IMR-90 (cell line): Measurements from ENCODE around the gene SLC17A3. TPM values are rescaled to one million over a fixed set of nuclear protein-coding genes. Genes with fewer than 3 reads are reported as not detected.

ENCODE experiments used
- ATAC-seq: fragments of 200-7000 bp; cut with Tn5 transposase; 2 replicates; pipeline ENCODE4 v1.9.1; 2020; ENCODE audit warnings: low read depth, mild to moderate bottlenecking, moderate library complexity
- BruUV-seq: library from RNA; stranded (reverse); fragments of 400-500 nt; replicated peaks from 2 replicates; lab custom pipeline; 2021; lab: Mats Ljungman, UMichigan
- CTCF ChIA-PET: fragments of 300-600 bp; formaldehyde crosslinking; extraction: SDS; loops from one replicate; lab custom pipeline; 2021; ENCODE audit warnings: antibody characterized with exemption; lab: Yijun Ruan, JAX
- POLR2A ChIA-PET: fragments of 300-600 bp; sonication (Branson Sonifier 250); formaldehyde crosslinking; loops from one replicate; lab custom pipeline; 2022; ENCODE audit warnings: antibody characterized with exemption; ENCODE audit not compliant: unreplicated experiment; lab: Charles Lee
- DNase-seq: peaks from one replicate; pipeline ENCODE4 v3.0.0; 2013
- H2AFZ ChIP-seq: replicated peaks from 2 replicates; pipeline ENCODE3; 2013; ENCODE audit warnings: low read length, mild to moderate bottlenecking; ENCODE audit not compliant: poor library complexity
- H2AK5ac ChIP-seq: 2 replicates; pipeline ENCODE4 v1.6.1; 2013; ENCODE audit warnings: low read depth, low read length, inconsistent platforms
- H2AK9ac ChIP-seq: replicated peaks from 2 replicates; pipeline ENCODE3; 2013; ENCODE audit warnings: mild to moderate bottlenecking, low read depth, low read length, moderate library complexity; ENCODE audit not compliant: poor library complexity
- H2BK120ac ChIP-seq: 2 replicates; pipeline ENCODE4 v1.6.1; 2013; ENCODE audit warnings: low read depth, low read length, inconsistent platforms
- H2BK15ac ChIP-seq: 3 replicates; pipeline ENCODE4 v1.6.1; 2013; ENCODE audit warnings: low read depth, low read length, inconsistent platforms
- H2BK20ac ChIP-seq: 2 replicates; pipeline ENCODE4 v1.6.1; 2013; ENCODE audit warnings: low read depth, mild to moderate bottlenecking, inconsistent platforms, low read length, moderate library complexity
- H2BK5ac ChIP-seq: 2 replicates; pipeline ENCODE4 v1.6.1; 2013; ENCODE audit warnings: mild to moderate bottlenecking, low read depth, low read length, inconsistent platforms; ENCODE audit not compliant: poor library complexity, severe bottlenecking
- H3K14ac ChIP-seq: replicated peaks from 2 replicates; pipeline ENCODE4 v1.6.1; 2013; ENCODE audit warnings: low read depth, low read length, inconsistent platforms
- H3K18ac ChIP-seq: 2 replicates; pipeline ENCODE4 v1.6.1; 2013; ENCODE audit warnings: low read depth, low read length, control low read depth
- H3K23ac ChIP-seq: 2 replicates; pipeline ENCODE4 v1.6.1; 2013; ENCODE audit warnings: low read depth, low read length, inconsistent platforms
- H3K27ac ChIP-seq: 2 replicates; pipeline ENCODE4 v1.5.1; 2013; ENCODE audit warnings: mild to moderate bottlenecking, control low read depth, low read length; ENCODE audit not compliant: insufficient read depth
- H3K27me3 ChIP-seq: 2 replicates; pipeline ENCODE4 v1.6.1; 2013; ENCODE audit warnings: low read length; ENCODE audit not compliant: control insufficient read depth, insufficient read depth
- H3K36me3 ChIP-seq: 2 replicates; pipeline ENCODE4 v1.6.1; 2013; ENCODE audit warnings: low read length, mixed read lengths; ENCODE audit not compliant: control insufficient read depth, insufficient read depth
- H3K4ac ChIP-seq: 2 replicates; pipeline ENCODE4 v1.6.1; 2013; ENCODE audit warnings: low read depth, low read length, inconsistent platforms
- H3K4me1 ChIP-seq: 2 replicates; pipeline ENCODE4 v1.6.1; 2013; ENCODE audit warnings: low read length, mixed read lengths; ENCODE audit not compliant: control insufficient read depth, insufficient read depth
- H3K4me2 ChIP-seq: 2 replicates; pipeline ENCODE4 v1.6.1; 2013; ENCODE audit warnings: low read depth, mild to moderate bottlenecking, control low read depth, low read length, moderate library complexity
- H3K4me3 ChIP-seq: 2 replicates; pipeline ENCODE4 v1.5.1; 2013; ENCODE audit warnings: low read depth, mild to moderate bottlenecking, control low read depth, low read length, moderate library complexity; ENCODE audit not compliant: insufficient read depth
- H3K56ac ChIP-seq: 2 replicates; pipeline ENCODE4 v1.6.1; 2013; ENCODE audit warnings: low read length, inconsistent platforms; ENCODE audit not compliant: insufficient read depth; ENCODE audit errors: extremely low read depth
- H3K79me1 ChIP-seq, 2 experiments: 2 replicates each; pipeline ENCODE4 v1.6.1; 2013; ENCODE audit warnings: low read length in 2 of 2, inconsistent platforms in 1 of 2, low read depth in 1 of 2
- H3K9ac ChIP-seq: 2 replicates; pipeline ENCODE4 v1.6.1; 2013; ENCODE audit warnings: low read depth, low read length, control low read depth
- H3K9me1 ChIP-seq: 2 replicates; pipeline ENCODE4 v1.6.1; 2013; ENCODE audit warnings: low read length, inconsistent platforms; ENCODE audit not compliant: insufficient read depth
- H3K9me3 ChIP-seq: 2 replicates; pipeline ENCODE4 v1.6.1; 2013; ENCODE audit warnings: low read length; ENCODE audit not compliant: control insufficient read depth, insufficient read depth
- H4K20me1 ChIP-seq: 2 replicates; pipeline ENCODE4 v1.6.1; 2013; ENCODE audit warnings: low read length, inconsistent platforms; ENCODE audit not compliant: insufficient read depth
- H4K5ac ChIP-seq: 2 replicates; pipeline ENCODE4 v1.6.1; 2013; ENCODE audit warnings: mild to moderate bottlenecking, low read depth, low read length, control low read depth
- H4K8ac ChIP-seq, 2 experiments: 2 replicates each; pipeline ENCODE4 v1.6.1; 2013; ENCODE audit warnings: low read depth in 2 of 2, low read length in 2 of 2, control low read depth in 1 of 2, inconsistent platforms in 1 of 2
- H4K91ac ChIP-seq: 2 replicates; pipeline ENCODE4 v1.6.1; 2013; ENCODE audit warnings: low read depth, low read length, inconsistent platforms; ENCODE audit not compliant: insufficient read depth
- BHLHE40 ChIP-seq: fragments of 150-350 bp; IDR thresholded peaks from 2 replicates; pipeline ENCODE4 v1.6.1; 2016; ENCODE audit warnings: mild to moderate bottlenecking, low read depth, low read length
- CEBPB ChIP-seq: IDR thresholded peaks from 2 replicates; pipeline ENCODE4 v1.6.1; 2012; ENCODE audit warnings: low read depth, low read length, improper control_type of control experiment
- CHD1 ChIP-seq: IDR thresholded peaks from 2 replicates; pipeline ENCODE4 v1.6.1; 2012; ENCODE audit warnings: low read depth, low read length, improper control_type of control experiment
- FOS ChIP-seq: fragments of 150-350 bp; IDR thresholded peaks from 2 replicates; pipeline ENCODE4 v1.6.1; 2016; ENCODE audit warnings: low read depth, low read length
- MAFK ChIP-seq: IDR thresholded peaks from 2 replicates; pipeline ENCODE4 v1.6.1; 2012; ENCODE audit warnings: low read depth, low read length, improper control_type of control experiment
- MAZ ChIP-seq: IDR thresholded peaks from 2 replicates; pipeline ENCODE4 v1.6.1; 2012; ENCODE audit warnings: low read depth, mild to moderate bottlenecking, low read length, improper control_type of control experiment, moderate library complexity, borderline replicate concordance
- MXI1 ChIP-seq: IDR thresholded peaks from 2 replicates; pipeline ENCODE4 v1.6.1; 2012; ENCODE audit warnings: low read depth, mild to moderate bottlenecking, low read length, moderate library complexity, borderline replicate concordance
- NFE2L2 ChIP-seq: fragments of 150-350 bp; IDR thresholded peaks from 2 replicates; pipeline ENCODE4 v1.6.1; 2016; ENCODE audit warnings: low read depth, mild to moderate bottlenecking, low read length
- POLR2A ChIP-seq: IDR thresholded peaks from 2 replicates; pipeline ENCODE4 v1.6.1; 2012; ENCODE audit warnings: mild to moderate bottlenecking, low read depth, low read length
- RAD21 ChIP-seq: IDR thresholded peaks from 2 replicates; pipeline ENCODE4 v1.6.1; 2012; ENCODE audit warnings: low read length, improper control_type of control experiment
- RCOR1 ChIP-seq: IDR thresholded peaks from 2 replicates; pipeline ENCODE4 v1.6.1; 2012; ENCODE audit warnings: mild to moderate bottlenecking, low read length, improper control_type of control experiment; ENCODE audit not compliant: insufficient replicate concordance
- RFX5 ChIP-seq: IDR thresholded peaks from 2 replicates; pipeline ENCODE4 v1.8.0; 2012; ENCODE audit warnings: low read depth, mild to moderate bottlenecking, low read length, moderate library complexity
- SMC3 ChIP-seq: fragments of 150-350 bp; IDR thresholded peaks from 2 replicates; pipeline ENCODE4 v1.6.1; 2016; ENCODE audit warnings: low read depth, mild to moderate bottlenecking, antibody characterized with exemption, low read length, moderate library complexity
- WGBS, 2 experiments: methylation state at CpG; one replicate each; pipeline versions ENCODE4 v1.1.5 to v1.1.7; 2013; ENCODE audit warnings: missing lambda C conversion rate in 2 of 2; ENCODE audit not compliant: insufficient read length in 1 of 2; ENCODE audit errors: extremely low coverage in 2 of 2; 5-methylcytosine and 5-hydroxymethylcytosine counted together
- dilution Hi-C: fragments of 300-500 bp; cut with HindIII; formaldehyde crosslinking; loops from one replicate; pipeline ENCODE4 v1.14.3; 2018; ENCODE audit warnings: low sequenced_read_pairs; ENCODE audit not compliant: unreplicated experiment
- in situ Hi-C: fragments of 300-500 bp; cut with MboI; formaldehyde crosslinking; loops from 3 replicates; pipeline ENCODE4 v1.14.3; 2019; ENCODE audit warnings: low sequenced_read_pairs, inconsistent platforms, mixed read lengths
- intact Hi-C: fragments of 100-400 bp; cut with micrococcal nuclease; formaldehyde crosslinking; loops from 2 replicates; pipeline ENCODE4 v1.10.0; 2022
- polyA plus RNA-seq, 3 experiments: library from polyadenylated mRNA; depleted of rRNA; stranded (reverse); fragments of >200 nt; gene quantifications; 2 replicates each; pipeline ENCODE4 v1.2.3, GENCODE V29; 2012; ENCODE audit warnings: low replicate concordance in 1 of 3
- total RNA-seq: library from RNA; depleted of rRNA; stranded (reverse); fragments of >200 nt; gene quantifications from 2 replicates; pipeline ENCODE4 v1.2.3, GENCODE V29; 2012
- TF ChIP-seq, protein P1 (sequence below): fragments of 150-350 bp; IDR thresholded peaks from 2 replicates; pipeline ENCODE4 v1.6.1; 2017; ENCODE audit warnings: mild to moderate bottlenecking, antibody characterized with exemption, low read length, low read depth
- TF ChIP-seq, protein P2 (sequence below): conservative IDR thresholded peaks from 2 replicates; pipeline ENCODE4 v1.5.1; 2012; ENCODE audit warnings: mild to moderate bottlenecking, low read depth, low read length, improper control_type of control experiment
- TF ChIP-seq, protein P3 (sequence below): fragments of 150-350 bp; IDR thresholded peaks from 2 replicates; pipeline ENCODE4 v1.6.1; 2016; ENCODE audit warnings: low read depth, mild to moderate bottlenecking, low read length, moderate library complexity, borderline replicate concordance

SLC17A3 gene
- total and polyA plus RNA-seq, 2 of the 4 experiments (the other 2 are of a cell fraction) = not detected

DNA sequence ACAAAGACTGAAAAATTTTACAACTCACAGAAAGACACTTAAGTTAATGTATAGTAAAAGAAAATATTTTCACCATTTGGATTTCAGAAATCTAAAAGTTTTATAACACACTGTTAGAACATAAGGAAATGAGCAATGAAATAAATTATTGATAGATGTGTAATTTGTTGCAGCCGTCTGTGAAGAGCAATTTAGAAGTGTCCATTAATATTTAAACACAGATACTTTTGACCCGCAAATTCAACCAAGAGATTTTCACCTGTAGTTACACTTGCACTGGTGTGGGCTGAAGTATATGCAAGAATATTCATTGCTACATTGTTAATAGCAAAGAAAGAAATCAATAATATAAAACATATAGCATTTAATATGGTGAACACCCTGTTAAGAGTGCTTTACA is 14.6 kb upstream of the SLC17A3 start:
- H3K56ac ChIP-seq = no peak overlapping the region
- no peak overlapping the region for H2AK5ac ChIP-seq
- no peaks in the 10 kb centered on the region for H3K9me1 ChIP-seq
- no peak overlapping the region for H3K18ac ChIP-seq
- no peaks in the 10 kb centered on the region for H3K27me3 ChIP-seq
- no TSS peak for BruUV-seq
- no peak overlapping the region for H2AK9ac ChIP-seq
- dilution Hi-C loops = no loop called here
- no peak overlapping the region for H2BK15ac ChIP-seq
- ChIA-PET CTCF (interaction anchor here (0.9 kb wide), 1 partner anchor 43 kb away, joined by 3 read pairs; no protein-coding TSS in a partner anchor), POLR2A (no interaction called here)
- no peak overlapping the region for H3K14ac ChIP-seq
- H3K9me3 ChIP-seq = no peaks in the 10 kb centered on the region
- H4K8ac ChIP-seq = no peak overlapping the region
- no peak overlapping the region for H4K91ac ChIP-seq
- H2AFZ ChIP-seq = no peak overlapping the region
- no peak overlapping the region for H3K4me2 ChIP-seq
- no peak overlapping the region for H3K4ac ChIP-seq
- H2BK20ac ChIP-seq = no peak overlapping the region
- no peak overlapping the region for H2BK120ac ChIP-seq
- no peaks in the 10 kb centered on the region for H3K4me1 ChIP-seq
- DNase-seq (no peak), ATAC-seq (no peak)
- H3K27ac ChIP-seq = no peak overlapping the region
- no peak overlapping the region for H4K5ac ChIP-seq
- in situ Hi-C loops = no loop called here
- no peak overlapping the region for H3K4me3 ChIP-seq
- WGBS, 2 experiments = no CpG with 5 or more reads among the region's 2 CpGs
- no peak overlapping the region for H2BK5ac ChIP-seq
- intact Hi-C loops = no loop called here
- no peak for TF ChIP-seq MAFK
- no peak for TF ChIP-seq RFX5
- no peak for TF ChIP-seq RCOR1
- no peak for TF ChIP-seq CHD1
- no peak for TF ChIP-seq MAZ
- TF ChIP-seq NFE2L2 = no peak
- no peak for TF ChIP-seq SMC3
- TF ChIP-seq CEBPB = no peak
- TF ChIP-seq, protein P1, sequence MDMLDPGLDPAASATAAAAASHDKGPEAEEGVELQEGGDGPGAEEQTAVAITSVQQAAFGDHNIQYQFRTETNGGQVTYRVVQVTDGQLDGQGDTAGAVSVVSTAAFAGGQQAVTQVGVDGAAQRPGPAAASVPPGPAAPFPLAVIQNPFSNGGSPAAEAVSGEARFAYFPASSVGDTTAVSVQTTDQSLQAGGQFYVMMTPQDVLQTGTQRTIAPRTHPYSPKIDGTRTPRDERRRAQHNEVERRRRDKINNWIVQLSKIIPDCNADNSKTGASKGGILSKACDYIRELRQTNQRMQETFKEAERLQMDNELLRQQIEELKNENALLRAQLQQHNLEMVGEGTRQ = no peak
- TF ChIP-seq RAD21 = no peak
- TF ChIP-seq, protein P2, sequence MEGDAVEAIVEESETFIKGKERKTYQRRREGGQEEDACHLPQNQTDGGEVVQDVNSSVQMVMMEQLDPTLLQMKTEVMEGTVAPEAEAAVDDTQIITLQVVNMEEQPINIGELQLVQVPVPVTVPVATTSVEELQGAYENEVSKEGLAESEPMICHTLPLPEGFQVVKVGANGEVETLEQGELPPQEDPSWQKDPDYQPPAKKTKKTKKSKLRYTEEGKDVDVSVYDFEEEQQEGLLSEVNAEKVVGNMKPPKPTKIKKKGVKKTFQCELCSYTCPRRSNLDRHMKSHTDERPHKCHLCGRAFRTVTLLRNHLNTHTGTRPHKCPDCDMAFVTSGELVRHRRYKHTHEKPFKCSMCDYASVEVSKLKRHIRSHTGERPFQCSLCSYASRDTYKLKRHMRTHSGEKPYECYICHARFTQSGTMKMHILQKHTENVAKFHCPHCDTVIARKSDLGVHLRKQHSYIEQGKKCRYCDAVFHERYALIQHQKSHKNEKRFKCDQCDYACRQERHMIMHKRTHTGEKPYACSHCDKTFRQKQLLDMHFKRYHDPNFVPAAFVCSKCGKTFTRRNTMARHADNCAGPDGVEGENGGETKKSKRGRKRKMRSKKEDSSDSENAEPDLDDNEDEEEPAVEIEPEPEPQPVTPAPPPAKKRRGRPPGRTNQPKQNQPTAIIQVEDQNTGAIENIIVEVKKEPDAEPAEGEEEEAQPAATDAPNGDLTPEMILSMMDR = no peak
- TF ChIP-seq POLR2A = no peak
- no peak for TF ChIP-seq MXI1
- TF ChIP-seq FOS = no peak
- no peak for TF ChIP-seq BHLHE40
- TF ChIP-seq, protein P3, sequence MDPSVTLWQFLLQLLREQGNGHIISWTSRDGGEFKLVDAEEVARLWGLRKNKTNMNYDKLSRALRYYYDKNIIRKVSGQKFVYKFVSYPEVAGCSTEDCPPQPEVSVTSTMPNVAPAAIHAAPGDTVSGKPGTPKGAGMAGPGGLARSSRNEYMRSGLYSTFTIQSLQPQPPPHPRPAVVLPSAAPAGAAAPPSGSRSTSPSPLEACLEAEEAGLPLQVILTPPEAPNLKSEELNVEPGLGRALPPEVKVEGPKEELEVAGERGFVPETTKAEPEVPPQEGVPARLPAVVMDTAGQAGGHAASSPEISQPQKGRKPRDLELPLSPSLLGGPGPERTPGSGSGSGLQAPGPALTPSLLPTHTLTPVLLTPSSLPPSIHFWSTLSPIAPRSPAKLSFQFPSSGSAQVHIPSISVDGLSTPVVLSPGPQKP = no peak
- H3K79me1 ChIP-seq = no peaks in the 10 kb centered on the region
- H3K23ac ChIP-seq = no peak overlapping the region
- H3K36me3 ChIP-seq = no peaks in the 10 kb centered on the region
- H4K20me1 ChIP-seq = no peaks in the 10 kb centered on the region
- no peak overlapping the region for H3K9ac ChIP-seq
